HG02981 (cell line): Measurements from ENCODE around the gene PPIA.
"Not testable (repeated sequence)": the region's sequence is repeated elsewhere in the genome, so short reads cannot be mapped to it uniquely, and the experiment has no call there.

Experiments
- ATAC-seq: cut with Tn5 transposase; IDR thresholded peaks from one replicate; pipeline ENCODE4 v1.9.1; 2021; ENCODE audit warnings: mild to moderate bottlenecking, moderate library complexity; ENCODE audit not compliant: unreplicated experiment

PPIA gene

GRCh38 chr7:44762726-44763522, 33.6 kb upstream of the PPIA start:
- no peak for ATAC-seq

- ATAC-seq = no peak
Observed at GRCh38 chr7:44764081-44764480, 32.4 kb upstream of the PPIA start.

- no peak for ATAC-seq
Observed at GRCh38 chr7:44764665-44765578, 31.6 kb upstream of the PPIA start.

GRCh38 chr7:44765579-44766415, 30.7 kb upstream of the PPIA start:
- ATAC-seq = no peak

GRCh38 chr7:44766416-44766801, 30.1 kb upstream of the PPIA start:
- ATAC-seq = no peak

- ATAC-seq = no peak
Observed at GRCh38 chr7:44767134-44767911, 29.2 kb upstream of the PPIA start.

- ATAC-seq = no peak
Observed at GRCh38 chr7:44767912-44768627, 28.4 kb upstream of the PPIA start.

- ATAC-seq = no peak
Observed at GRCh38 chr7:44768628-44769371, 27.7 kb upstream of the PPIA start.

- no peak for ATAC-seq
Observed at GRCh38 chr7:44769376-44769775, 27.1 kb upstream of the PPIA start.

- ATAC-seq = peak; percentile 73
Observed at GRCh38 chr7:44769776-44770294, 26.6 kb upstream of the PPIA start.

- ATAC-seq = no peak
Observed at GRCh38 chr7:44771358-44771757, 25.1 kb upstream of the PPIA start.

GRCh38 chr7:44772440-44772839, 24.0 kb upstream of the PPIA start:
- ATAC-seq = no peak

GRCh38 chr7:44772867-44773266, 23.6 kb upstream of the PPIA start:
- no peak for ATAC-seq

GRCh38 chr7:44774486-44774885, 22.0 kb upstream of the PPIA start:
- not testable (repeated sequence) for ATAC-seq

GRCh38 chr7:44775383-44776107, 20.9 kb upstream of the PPIA start:
- ATAC-seq = no peak

- no peak for ATAC-seq
Observed at GRCh38 chr7:44776211-44776610, 20.3 kb upstream of the PPIA start.

- no peak for ATAC-seq
Observed at GRCh38 chr7:44782460-44782859, 14.0 kb upstream of the PPIA start.

GRCh38 chr7:44783407-44783806, 13.1 kb upstream of the PPIA start:
- ATAC-seq = no peak
